HG02943 (cell line): ENCODE measurements around the gene RASA1.

Experiments used
- ATAC-seq: cut with Tn5 transposase; IDR thresholded peaks from one replicate; pipeline ENCODE4 v1.9.1; 2021; ENCODE audit warnings: mild to moderate bottlenecking, low read depth, moderate library complexity; ENCODE audit not compliant: unreplicated experiment

RASA1 gene

DNA sequence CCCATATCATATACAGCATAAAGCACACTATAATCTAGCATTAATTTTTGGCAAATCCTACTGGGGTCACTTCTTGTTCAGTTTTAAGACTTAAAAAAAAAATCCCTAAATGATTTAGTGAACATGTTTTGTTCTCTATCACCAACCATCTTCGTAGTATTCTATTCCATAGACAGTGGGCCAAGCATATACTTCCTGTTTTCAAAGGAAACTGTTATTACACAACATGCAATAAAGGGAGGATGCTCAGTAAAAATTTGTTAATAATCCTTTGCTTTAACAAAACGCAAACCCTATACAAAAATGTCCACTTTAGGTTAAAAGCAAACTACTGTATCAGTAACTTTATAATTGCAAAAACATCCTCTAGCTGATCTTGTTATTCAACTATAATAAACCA lies 132.0 kb downstream of the RASA1 start:
- ATAC-seq: no peak

GRCh38 chr5:87400305-87400899 lies 132.7 kb downstream of the RASA1 start:
- ATAC-seq: no peak

DNA sequence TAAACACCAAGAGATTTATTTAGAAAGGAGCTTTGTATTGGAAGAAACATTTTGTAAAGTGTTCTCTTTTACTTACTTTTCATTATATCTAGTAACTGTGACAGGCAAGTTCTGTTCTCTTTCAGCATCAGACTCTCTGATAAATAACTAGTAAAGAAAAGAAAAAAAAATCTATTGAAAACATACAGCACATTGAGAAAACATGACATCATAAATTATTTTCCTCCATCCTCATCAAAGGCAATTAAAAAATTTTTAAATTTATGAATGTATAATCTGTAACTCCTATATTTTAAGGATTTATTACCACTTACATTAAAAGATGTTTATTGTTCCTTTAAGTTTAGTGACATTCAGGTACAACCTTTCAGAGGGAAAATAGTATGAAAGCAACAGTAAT lies 133.9 kb downstream of the RASA1 start:
- ATAC-seq: no peak

DNA sequence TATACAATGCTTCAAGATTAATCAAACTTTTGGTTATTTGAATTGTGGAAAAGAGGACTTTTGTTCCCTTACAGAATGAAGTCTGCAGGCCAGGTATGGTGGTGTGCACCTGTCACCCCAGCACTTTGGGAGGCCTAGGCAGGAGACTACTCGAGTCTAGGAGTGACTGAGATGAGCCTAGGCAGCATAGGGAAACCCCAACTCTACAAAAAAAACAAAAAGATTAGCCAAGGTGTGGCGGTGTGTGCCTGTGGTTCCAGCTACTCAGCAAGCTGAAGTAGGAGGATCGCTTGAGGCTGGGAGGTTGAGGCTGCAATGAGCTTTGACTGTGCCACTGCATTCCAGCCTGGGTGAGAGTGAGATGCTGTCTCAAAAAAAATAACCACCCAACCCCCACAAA lies 135.7 kb downstream of the RASA1 start:
- ATAC-seq: no peak

GRCh38 chr5:87403899-87404298 lies 136.2 kb downstream of the RASA1 start:
- ATAC-seq: no peak

DNA sequence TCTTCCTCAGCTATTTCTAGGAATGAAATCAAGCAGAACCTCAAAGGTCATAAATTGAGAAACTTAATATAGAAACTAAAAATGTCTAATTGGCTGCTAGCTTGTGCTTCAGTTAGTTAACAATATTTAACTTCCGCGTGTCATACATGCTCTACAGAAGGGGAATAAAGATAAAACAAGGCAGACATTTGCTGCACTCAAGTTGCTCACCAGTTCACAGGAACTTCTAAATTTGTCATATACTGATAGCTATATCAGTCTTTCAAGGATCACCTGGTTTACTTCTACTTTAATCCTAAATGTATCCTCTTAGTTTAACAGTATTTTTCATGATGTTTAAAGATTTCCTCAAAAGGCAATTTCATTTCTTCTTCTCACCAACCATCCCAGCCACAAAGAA lies 136.7 kb downstream of the RASA1 start:
- no peak for ATAC-seq

- no peak for ATAC-seq
These were observed 137.9 kb downstream of the RASA1 start for GRCh38 chr5:87405472-87406155.

GRCh38 chr5:87408204-87408603 lies 140.5 kb downstream of the RASA1 start:
- ATAC-seq: no peak

GRCh38 chr5:87410931-87411330 lies 143.2 kb downstream of the RASA1 start:
- ATAC-seq: no peak

DNA sequence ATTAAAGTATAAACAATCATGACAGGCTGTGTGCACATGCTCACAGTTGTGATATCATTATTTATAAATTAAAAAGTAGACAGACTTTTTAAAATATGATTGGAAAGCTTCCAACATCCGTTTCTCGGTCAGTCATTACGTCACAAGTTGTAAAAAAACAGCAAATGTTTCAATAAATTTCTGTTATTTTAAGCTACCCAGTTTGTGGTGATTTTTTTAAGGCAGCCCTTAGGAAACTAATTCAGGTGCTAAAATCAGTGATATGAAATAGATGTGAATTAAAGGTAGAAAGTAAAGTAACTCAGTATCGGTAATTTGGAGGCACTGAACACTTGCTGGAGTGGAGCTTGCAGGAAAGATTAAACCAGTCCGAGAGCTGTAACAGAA lies 143.9 kb downstream of the RASA1 start:
- no peak for ATAC-seq

GRCh38 chr5:87411973-87412629 lies 144.4 kb downstream of the RASA1 start:
- ATAC-seq: peak; percentile 26

- peak; percentile 99 for ATAC-seq
These were observed 145.1 kb downstream of the RASA1 start, which contains the start of gene CCNH for GRCh38 chr5:87412630-87413342. TSS of gene CCNH (minus strand) at chr5:87412930. CDS start at chr5:87412794, 136 bp downstream.

DNA sequence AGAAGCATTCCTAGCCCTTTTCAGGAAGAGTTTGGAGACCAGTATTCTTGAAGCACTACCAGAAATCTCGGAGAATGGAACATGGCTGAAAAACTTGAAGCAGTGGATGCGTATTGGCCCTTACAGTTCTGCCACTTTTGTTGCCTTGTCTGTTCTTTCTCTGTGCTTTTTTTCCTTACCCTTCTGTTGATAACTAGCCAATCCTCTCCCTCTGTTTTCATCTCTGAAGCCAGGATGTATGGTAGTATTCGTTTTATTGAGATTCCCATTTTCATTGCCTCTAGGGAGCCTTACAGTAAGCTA lies 145.6 kb downstream of the RASA1 start:
- no peak for ATAC-seq

DNA sequence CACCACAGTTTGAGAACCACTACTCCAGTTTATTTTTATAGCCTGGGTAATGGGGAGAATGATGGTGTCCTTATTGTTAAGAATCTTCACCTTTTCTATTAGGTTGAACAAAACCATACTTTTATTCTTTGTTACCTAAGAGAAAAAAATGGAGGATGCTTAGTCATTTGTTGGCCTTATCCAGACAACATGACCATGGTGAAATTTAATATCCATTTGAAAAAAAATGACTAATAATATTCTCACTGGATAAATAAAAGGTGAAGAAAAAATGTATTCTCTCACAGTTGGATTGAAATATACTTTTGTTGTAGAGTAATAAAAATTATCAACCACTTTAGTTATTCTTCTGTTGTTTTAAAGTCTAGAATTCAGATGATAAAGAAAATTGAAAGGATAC lies 150.8 kb downstream of the RASA1 start:
- ATAC-seq: no peak

DNA sequence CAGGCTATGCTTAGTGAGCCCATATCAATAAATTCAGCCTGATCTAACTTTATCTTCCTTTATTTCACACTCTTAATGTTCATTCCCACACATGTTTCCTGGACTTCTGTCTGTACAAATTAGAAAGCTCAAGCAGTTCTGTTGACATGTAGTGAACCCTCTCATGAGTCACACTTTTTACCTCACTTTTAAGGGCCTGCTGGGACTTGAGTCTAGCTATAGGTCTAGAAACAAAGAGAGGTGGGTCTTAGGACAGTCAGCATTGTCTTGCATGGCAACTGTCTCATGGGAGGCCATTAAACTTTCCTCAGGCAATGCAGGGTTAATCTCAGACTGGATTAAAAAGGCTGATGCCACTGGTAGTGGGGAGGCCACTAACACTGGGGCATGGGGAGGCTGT lies 153.6 kb downstream of the RASA1 start:
- no peak for ATAC-seq

GRCh38 chr5:87423755-87424154 lies 156.1 kb downstream of the RASA1 start:
- no peak for ATAC-seq

DNA sequence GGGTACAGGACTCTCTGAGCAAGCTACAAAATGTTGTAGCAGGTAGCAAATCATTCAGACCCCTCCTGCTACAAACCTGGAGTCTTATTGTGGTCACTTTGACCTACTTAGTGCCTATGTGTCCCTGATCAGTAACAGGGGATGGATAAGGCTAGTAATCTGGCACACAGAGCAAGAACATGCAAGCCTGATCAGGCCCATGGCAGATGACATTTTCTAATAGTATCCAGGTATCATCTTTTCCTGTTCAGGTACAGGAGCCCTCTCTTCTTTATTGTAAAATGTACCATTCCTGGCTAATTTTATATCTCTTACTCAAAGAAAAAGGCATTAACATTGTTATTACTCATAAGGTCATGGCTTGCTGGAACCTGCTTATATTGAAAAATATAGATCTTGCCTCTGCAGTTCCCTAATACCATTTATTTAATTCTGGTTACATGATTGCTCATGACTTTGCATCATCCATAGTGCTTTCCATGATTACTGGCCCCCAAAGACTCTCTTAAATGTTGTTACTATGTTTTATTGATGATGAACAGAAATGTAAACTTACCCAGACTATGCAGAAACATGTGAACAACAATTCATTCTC lies 163.3 kb downstream of the RASA1 start:
- ATAC-seq: no peak

DNA sequence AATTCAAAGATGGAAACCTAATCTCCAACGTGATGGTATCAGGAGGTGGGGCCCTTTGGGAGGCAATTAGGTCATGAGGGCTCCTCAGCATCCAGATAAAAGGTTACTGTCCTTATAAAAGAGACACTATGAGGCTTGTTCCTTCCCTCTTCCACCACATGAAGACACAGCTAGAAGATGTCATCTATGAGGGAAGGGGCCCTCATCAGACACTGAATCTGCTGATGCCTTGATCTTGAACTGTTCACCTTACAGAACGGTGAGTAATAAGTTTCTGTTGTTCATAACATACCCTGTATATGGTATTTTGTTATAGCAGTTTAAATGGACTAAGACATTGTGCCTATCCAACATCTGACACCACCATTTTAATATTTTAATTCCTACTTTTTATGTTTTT lies 164.8 kb downstream of the RASA1 start:
- no peak for ATAC-seq

- no peak for ATAC-seq
These were observed 166.3 kb downstream of the RASA1 start for GRCh38 chr5:87433945-87434344.

DNA sequence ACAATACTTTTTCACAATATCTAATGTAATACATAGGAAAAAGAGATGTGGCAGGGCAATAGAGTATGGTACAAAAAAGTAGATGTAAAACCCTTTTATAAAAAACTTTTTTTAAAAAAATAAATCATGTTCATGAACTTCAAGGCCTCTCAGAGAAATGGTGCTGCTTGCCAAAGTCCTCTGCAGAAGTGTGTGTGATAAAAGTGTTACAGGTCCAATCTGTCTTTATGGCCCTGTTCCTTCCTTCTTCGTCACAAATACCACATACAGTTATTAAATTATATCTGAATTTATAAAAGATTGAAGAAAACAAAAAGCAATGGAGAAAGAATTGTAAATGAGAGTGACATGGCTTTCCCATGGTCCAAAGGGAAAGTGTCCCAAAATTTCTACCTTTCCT lies 166.8 kb downstream of the RASA1 start:
- ATAC-seq: no peak

GRCh38 chr5:87435144-87435694 lies 167.5 kb downstream of the RASA1 start:
- ATAC-seq: no peak
